ENCODE data around the gene EEF1B2. TPM values are rescaled to one million over a fixed set of nuclear protein-coding genes. Genes with fewer than 3 reads are reported as not detected.

EEF1B2 gene
- total and polyA plus RNA-seq, 2 of the 13 experiments (the other 11 are each of a cell fraction or from before 2014, with no cell fraction given): 1,284 to 1,731 TPM

- TF ChIP-seq NR2F1 (CRISPR knock-in tag; IDR thresholded peaks at IDR 0.05) (peak; percentile 75 to 98; a peak in 3 of 4 replicates), PHF20 (CRISPR knock-in tag; IDR thresholded peaks at IDR 0.05) (peak; percentile 88), IKZF5 (CRISPR knock-in tag; IDR thresholded peaks at IDR 0.05) (peak; percentile 87; the same call in 1 of the 2 replicates), ZNF558 (CRISPR knock-in tag; IDR thresholded peaks at IDR 0.05; ENCODE audit: borderline replicate concordance) (no peak), ZNF292 (CRISPR knock-in tag; IDR thresholded peaks at IDR 0.05; ENCODE audit: borderline replicate concordance, low read depth) (no peak; the same call in 1 of the 2 replicates), DDIT3 (CRISPR knock-in tag; IDR thresholded peaks at IDR 0.05) (no peak), HNRNPL (IDR thresholded peaks at IDR 0.05; ENCODE audit: low read depth, low read length) (peak; percentile 76; the same call in 1 of the 2 replicates), ZNF749 (CRISPR knock-in tag; IDR thresholded peaks at IDR 0.05; ENCODE audit: borderline replicate concordance) (peak; percentile 55; the same call in 1 of the 2 replicates), TFE3 (CRISPR knock-in tag; IDR thresholded peaks at IDR 0.05) (peak; percentile 49; the same call in 1 of the 2 replicates), POLR2G (IDR thresholded peaks at IDR 0.05; ENCODE audit: low read depth, low read length) (peak; percentile 91), TGIF2 (CRISPR knock-in tag; IDR thresholded peaks at IDR 0.05) (peak; percentile 46; the same call in 1 of the 2 replicates), MNT (IDR thresholded peaks at IDR 0.05) (peak; percentile 73), ZNF792 (CRISPR knock-in tag; IDR thresholded peaks at IDR 0.05) (peak; percentile 64; the same call in 1 of the 2 replicates), ZHX2 (IDR thresholded peaks at IDR 0.05; ENCODE audit: low read depth) (peak; percentile 93), ZHX2 (CRISPR knock-in tag; IDR thresholded peaks at IDR 0.05; ENCODE audit: borderline replicate concordance) (0 out of 2 replicates have a peak, but pooled peaks have one; percentile 41), ZNF33A (CRISPR knock-in tag; IDR thresholded peaks at IDR 0.05; ENCODE audit: borderline replicate concordance) (no peak), ZNF781 (CRISPR knock-in tag; IDR thresholded peaks at IDR 0.05; ENCODE audit: borderline replicate concordance, not compliant biosample characterization) (peak; percentile 79), RBFOX2 (IDR thresholded peaks at IDR 0.05; ENCODE audit: low read depth, low read length) (peak; percentile 84)
These were observed at the start of gene EEF1B2, which contains the start of gene NDUFS1 (continued) for GRCh38 chr2:206159346-206160124.
